GM18508 (cell line): ENCODE results near the gene HESX1.

Experiments
- ATAC-seq: cut with Tn5 transposase; IDR thresholded peaks from one replicate; pipeline ENCODE4 v1.9.1; 2021; ENCODE audit warnings: moderate number of reproducible peaks; ENCODE audit not compliant: insufficient read depth, unreplicated experiment

HESX1 gene

GRCh38 chr3:57169108-57169507 lies 30.7 kb downstream of the HESX1 start:
- ATAC-seq: no peak

- no peak for ATAC-seq
Observed at GRCh38 chr3:57168151-57168550, 31.6 kb downstream of the HESX1 start.

- no peak for ATAC-seq
Observed at GRCh38 chr3:57166660-57167059, 33.1 kb downstream of the HESX1 start.

GRCh38 chr3:57165641-57166040 lies 34.1 kb downstream of the HESX1 start:
- no peak for ATAC-seq

GRCh38 chr3:57164657-57165573 lies 34.9 kb downstream of the HESX1 start, which contains the start of gene IL17RD:
IL17RD (minus strand) TSS chr3:57165353; CDS start chr3:57165286, 67 bp downstream.
- no peak for ATAC-seq

- no peak for ATAC-seq
Observed at GRCh38 chr3:57164217-57164656, 35.5 kb downstream of the HESX1 start.

- ATAC-seq: no peak
Observed at GRCh38 chr3:57163751-57164150, 36.0 kb downstream of the HESX1 start.

GRCh38 chr3:57161915-57162314 lies 37.9 kb downstream of the HESX1 start:
- ATAC-seq: no peak

GRCh38 chr3:57160765-57161538 lies 38.8 kb downstream of the HESX1 start:
- ATAC-seq: no peak

- no peak for ATAC-seq
Observed at GRCh38 chr3:57160076-57160764, 39.6 kb downstream of the HESX1 start.

- ATAC-seq: no peak
Observed at GRCh38 chr3:57158813-57159738, 40.7 kb downstream of the HESX1 start.

- ATAC-seq: no peak
Observed at GRCh38 chr3:57158325-57158724, 41.5 kb downstream of the HESX1 start.

GRCh38 chr3:57157545-57157944 lies 42.2 kb downstream of the HESX1 start:
- no peak for ATAC-seq

- ATAC-seq: no peak
Observed at GRCh38 chr3:57155310-57155643, 44.5 kb downstream of the HESX1 start.

GRCh38 chr3:57154470-57155309 lies 45.1 kb downstream of the HESX1 start:
- ATAC-seq: no peak

- no peak for ATAC-seq
Observed at GRCh38 chr3:57152151-57153143, 47.3 kb downstream of the HESX1 start.

- ATAC-seq: no peak
Observed at GRCh38 chr3:57151749-57152148, 48.0 kb downstream of the HESX1 start.

GRCh38 chr3:57151021-57151449 lies 48.7 kb downstream of the HESX1 start:
- no peak for ATAC-seq
